Astrocyte (in vitro differentiated cells and primary cell): ENCODE data around the gene TENT5A. TPM values are rescaled to one million over a fixed set of nuclear protein-coding genes. Genes with fewer than 3 reads are reported as not detected.

ENCODE experiments used
- DNase-seq: peaks from one replicate; pipeline ENCODE4 v3.0.0-alpha.2; 2010; ENCODE audit warnings: low read depth
- FAIRE-seq: peaks from 2 replicates; lab custom pipeline; 2011; peaks lifted over from hg19 to GRCh38; lab: Jason Lieb, UNC
- H2AFZ ChIP-seq: 2 replicates; pipeline ENCODE4 v1.6.0; 2012; ENCODE audit warnings: low read depth, low read length, inconsistent platforms
- H3K27ac ChIP-seq: 2 replicates; pipeline ENCODE4 v1.5.1; 2011; ENCODE audit warnings: low read depth, low read length, inconsistent platforms
- H3K27me3 ChIP-seq: 2 replicates; pipeline ENCODE4 v1.6.0; 2011; ENCODE audit warnings: low read length, inconsistent platforms; ENCODE audit not compliant: insufficient read depth
- H3K36me3 ChIP-seq: 2 replicates; pipeline ENCODE4 v1.5.1; 2011; ENCODE audit warnings: low read length, inconsistent platforms; ENCODE audit not compliant: insufficient read depth
- H3K4me1 ChIP-seq: 2 replicates; pipeline ENCODE4 v1.5.1; 2011; ENCODE audit warnings: low read length, inconsistent platforms; ENCODE audit not compliant: insufficient read depth
- H3K4me2 ChIP-seq: 2 replicates; pipeline ENCODE4 v1.6.0; 2012; ENCODE audit warnings: low read length, inconsistent platforms
- H3K4me3 ChIP-seq: 2 replicates; pipeline ENCODE4 v1.5.1; 2011; ENCODE audit warnings: low read depth, mild to moderate bottlenecking, low read length, inconsistent platforms; ENCODE audit not compliant: insufficient read depth
- H3K79me2 ChIP-seq: 2 replicates; pipeline ENCODE4 v1.6.0; 2012; ENCODE audit warnings: mild to moderate bottlenecking, low read length, inconsistent platforms; ENCODE audit not compliant: insufficient read depth
- H3K9ac ChIP-seq: 2 replicates; pipeline ENCODE4 v1.6.0; 2012; ENCODE audit warnings: mild to moderate bottlenecking, low read length, inconsistent platforms
- H3K9me3 ChIP-seq: 2 replicates; pipeline ENCODE4 v1.5.1; 2012; ENCODE audit warnings: low read depth, mild to moderate bottlenecking, low read length, inconsistent platforms; ENCODE audit not compliant: insufficient read depth
- H4K20me1 ChIP-seq: 2 replicates; pipeline ENCODE4 v1.6.0; 2012; ENCODE audit warnings: low read length, inconsistent platforms; ENCODE audit not compliant: insufficient read depth
- H3K27ac Mint-ChIP-seq: one replicate; pipeline ENCODE4 v1.8.0; 2021; ENCODE audit warnings: mild to moderate bottlenecking, mixed read lengths; ENCODE audit not compliant: unreplicated experiment
- H3K27me3 Mint-ChIP-seq: one replicate; pipeline ENCODE4 v1.8.0; 2021; ENCODE audit warnings: low read depth, mixed read lengths; ENCODE audit not compliant: unreplicated experiment
- H3K36me3 Mint-ChIP-seq: one replicate; pipeline ENCODE4 v1.8.0; 2021; ENCODE audit warnings: low read depth, mixed read lengths; ENCODE audit not compliant: unreplicated experiment
- H3K4me1 Mint-ChIP-seq: one replicate; pipeline ENCODE4 v1.8.0; 2021; ENCODE audit warnings: low read depth, mixed read lengths; ENCODE audit not compliant: unreplicated experiment
- H3K4me3 Mint-ChIP-seq: one replicate; pipeline ENCODE4 v1.8.0; 2021; ENCODE audit warnings: mild to moderate bottlenecking, moderate library complexity, mixed read lengths; ENCODE audit not compliant: unreplicated experiment
- H3K9me3 Mint-ChIP-seq: one replicate; pipeline ENCODE4 v1.8.0; 2021; ENCODE audit warnings: mild to moderate bottlenecking, mixed read lengths; ENCODE audit not compliant: unreplicated experiment
- CTCF ChIP-seq: IDR thresholded peaks from 2 replicates; pipeline ENCODE4 v1.5.1; 2011; ENCODE audit warnings: low read depth, mild to moderate bottlenecking, inconsistent platforms, low read length, moderate library complexity; ENCODE audit not compliant: insufficient read depth
- EZH2 ChIP-seq: IDR thresholded peaks from 2 replicates; pipeline ENCODE4 v1.6.1; 2012; ENCODE audit warnings: mild to moderate bottlenecking, low read length, inconsistent platforms; ENCODE audit not compliant: insufficient read depth
- total RNA-seq: library from RNA; stranded (reverse); gene quantifications from 2 replicates; pipeline ENCODE4 v1.2.1, GENCODE V29; 2021

The TENT5A gene
- total RNA-seq, 1 donor from 2014 or later: 17.8 TPM

GRCh38 chr6:81762132-81762531 is 9.7 kb upstream of the TENT5A start:
- no peak overlapping the region for H2AFZ ChIP-seq
- no peaks in the 10 kb centered on the region for H3K36me3 ChIP-seq
- Mint-ChIP-seq H3K9me3 (no peaks in the 10 kb centered on the region), H3K36me3 (no peaks in the 10 kb centered on the region), H3K4me1 (peaks cover 37% of the 10 kb centered on the region), H3K4me3 (no peak overlapping the region), H3K27ac (peak overlapping the region; percentile 6), H3K27me3 (no peaks in the 10 kb centered on the region)
- H3K79me2 ChIP-seq: no peaks in the 10 kb centered on the region
- TF ChIP-seq EZH2 (no peak), CTCF (no peak)
- H3K4me2 ChIP-seq: no peak overlapping the region
- DNase-seq (no peak), FAIRE-seq (no peak)
- no peak overlapping the region for H3K4me3 ChIP-seq
- H3K27me3 ChIP-seq: no peaks in the 10 kb centered on the region
- H3K9ac ChIP-seq: no peak overlapping the region
- no peaks in the 10 kb centered on the region for H3K9me3 ChIP-seq
- peaks cover 33% of the 10 kb centered on the region for H3K4me1 ChIP-seq
- H4K20me1 ChIP-seq: no peaks in the 10 kb centered on the region
- H3K27ac ChIP-seq: no peak overlapping the region

GRCh38 chr6:81761197-81761596 is 8.7 kb upstream of the TENT5A start:
- H3K27me3 Mint-ChIP-seq: no peaks in the 10 kb centered on the region
- no peaks in the 10 kb centered on the region for H3K36me3 ChIP-seq
- peak; percentile 80 for FAIRE-seq
- no peak overlapping the region for H3K4me3 ChIP-seq
- H3K4me1 Mint-ChIP-seq: peaks cover 31% of the 10 kb centered on the region
- TF ChIP-seq CTCF (no peak), EZH2 (no peak)
- peak overlapping the region; percentile 42 for H3K4me3 Mint-ChIP-seq
- H3K9me3 Mint-ChIP-seq: no peaks in the 10 kb centered on the region
- H3K36me3 Mint-ChIP-seq: no peaks in the 10 kb centered on the region
- H3K9ac ChIP-seq: no peak overlapping the region
- no peak overlapping the region for H2AFZ ChIP-seq
- H3K27me3 ChIP-seq: no peaks in the 10 kb centered on the region
- no peaks in the 10 kb centered on the region for H3K79me2 ChIP-seq
- H3K4me2 ChIP-seq: peak overlapping the region; percentile 27
- H3K27ac ChIP-seq: peak overlapping the region; percentile 36
- H3K9me3 ChIP-seq: no peaks in the 10 kb centered on the region
- peak; percentile 73 for DNase-seq
- H3K27ac Mint-ChIP-seq: peak overlapping the region; percentile 83
- peaks cover 24% of the 10 kb centered on the region for H3K4me1 ChIP-seq
- H4K20me1 ChIP-seq: no peaks in the 10 kb centered on the region

GRCh38 chr6:81759782-81760181 is 7.3 kb upstream of the TENT5A start:
- H3K9me3 Mint-ChIP-seq: no peaks in the 10 kb centered on the region
- H3K79me2 ChIP-seq: no peaks in the 10 kb centered on the region
- no peak overlapping the region for H3K27ac ChIP-seq
- FAIRE-seq (peak; percentile 9), DNase-seq (peak; percentile 89)
- no peak overlapping the region for H3K9ac ChIP-seq
- no peaks in the 10 kb centered on the region for H3K9me3 ChIP-seq
- no peaks in the 10 kb centered on the region for H3K27me3 Mint-ChIP-seq
- TF ChIP-seq EZH2 (no peak), CTCF (no peak)
- peak overlapping the region; percentile 92 for H3K27ac Mint-ChIP-seq
- H3K4me1 Mint-ChIP-seq: peaks cover 26% of the 10 kb centered on the region
- H4K20me1 ChIP-seq: no peaks in the 10 kb centered on the region
- H3K4me3 ChIP-seq: no peak overlapping the region
- H3K4me3 Mint-ChIP-seq: no peak overlapping the region
- H3K27me3 ChIP-seq: no peaks in the 10 kb centered on the region
- no peak overlapping the region for H3K4me2 ChIP-seq
- H3K4me1 ChIP-seq: peaks cover 19% of the 10 kb centered on the region
- no peaks in the 10 kb centered on the region for H3K36me3 Mint-ChIP-seq
- no peaks in the 10 kb centered on the region for H3K36me3 ChIP-seq
- H2AFZ ChIP-seq: no peak overlapping the region
